Measurements from ENCODE around the gene HLA-DRB1.
"Not testable (repeated sequence)": the region's sequence is repeated elsewhere in the genome, so short reads cannot be mapped to it uniquely, and the experiment has no call there.

The HLA-DRB1 gene

DNA sequence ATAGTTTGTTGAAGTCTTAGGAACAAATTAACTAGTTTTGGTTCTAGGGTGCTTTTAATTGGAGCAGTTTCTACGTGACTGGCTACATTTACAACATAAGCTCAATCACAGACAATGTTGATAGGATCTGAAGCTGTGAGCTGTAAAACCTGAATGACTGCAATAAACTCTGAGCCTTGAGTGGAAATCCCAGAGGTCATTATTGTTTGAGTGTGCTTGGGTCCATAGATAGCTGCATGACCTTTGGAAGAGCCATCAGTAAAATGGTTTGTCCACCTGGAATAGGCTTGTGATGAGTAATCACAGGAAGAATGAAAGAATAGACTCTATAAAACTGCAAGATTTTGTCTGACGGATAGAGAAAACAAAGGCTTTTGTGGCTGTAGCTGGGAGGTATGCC lies 26.7 kb downstream of the HLA-DRB1 start:
- no peak for DNase-seq (ENCODE audit: low read depth)

DNA sequence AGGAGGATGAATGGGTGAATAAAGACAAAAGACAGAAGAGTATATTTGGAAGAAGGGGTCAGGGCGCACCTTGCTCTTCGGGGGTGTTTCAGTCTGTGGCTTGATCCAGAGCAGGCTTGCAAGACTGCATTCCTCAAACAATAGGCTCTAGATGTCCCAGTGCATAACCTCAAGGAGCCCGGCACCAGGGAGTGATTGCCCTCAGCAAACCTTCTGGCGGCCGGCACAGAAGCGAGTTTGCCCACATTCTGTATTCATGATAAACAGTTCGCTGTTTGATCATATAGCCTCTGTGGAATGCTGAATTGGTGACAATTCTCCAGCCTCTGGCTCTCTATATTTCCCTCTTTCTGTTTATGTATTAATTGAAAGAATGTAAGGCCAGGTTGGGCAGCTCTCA lies 29.9 kb downstream of the HLA-DRB1 start:
- DNase-seq (ENCODE audit: low read depth), result no peak

DNA sequence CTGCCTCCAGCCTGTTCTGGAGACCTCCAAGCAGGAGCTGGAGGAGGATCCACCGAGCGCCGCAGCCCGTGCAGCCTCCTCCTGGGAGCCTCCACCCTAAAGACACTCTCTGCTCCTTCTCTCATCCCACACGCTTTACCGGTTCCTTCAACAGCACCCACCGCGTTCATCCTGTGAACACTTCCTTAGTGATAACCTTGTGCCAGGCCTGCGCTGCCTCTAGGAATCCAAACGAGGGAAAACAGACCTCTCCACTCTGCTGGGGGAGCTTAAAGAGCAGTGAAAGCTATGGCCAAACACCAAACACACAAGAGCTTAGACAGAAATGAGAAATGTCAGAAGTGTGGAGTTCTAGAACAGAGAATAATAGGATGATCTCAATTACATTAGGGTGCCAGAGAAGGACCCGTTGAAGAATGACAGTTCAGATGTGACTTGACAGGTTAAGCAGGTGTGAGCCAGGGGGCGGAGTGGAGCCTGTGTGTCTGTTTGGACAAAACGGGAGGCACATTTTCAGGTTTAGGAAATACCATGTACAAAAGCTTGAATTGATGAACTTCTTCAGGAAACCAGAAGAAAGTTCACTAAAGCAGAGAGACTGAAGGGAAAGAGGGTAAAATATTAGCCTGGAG lies 31.1 kb downstream of the HLA-DRB1 start:
- DNase-seq (ENCODE audit: low read depth), result no peak

DNA sequence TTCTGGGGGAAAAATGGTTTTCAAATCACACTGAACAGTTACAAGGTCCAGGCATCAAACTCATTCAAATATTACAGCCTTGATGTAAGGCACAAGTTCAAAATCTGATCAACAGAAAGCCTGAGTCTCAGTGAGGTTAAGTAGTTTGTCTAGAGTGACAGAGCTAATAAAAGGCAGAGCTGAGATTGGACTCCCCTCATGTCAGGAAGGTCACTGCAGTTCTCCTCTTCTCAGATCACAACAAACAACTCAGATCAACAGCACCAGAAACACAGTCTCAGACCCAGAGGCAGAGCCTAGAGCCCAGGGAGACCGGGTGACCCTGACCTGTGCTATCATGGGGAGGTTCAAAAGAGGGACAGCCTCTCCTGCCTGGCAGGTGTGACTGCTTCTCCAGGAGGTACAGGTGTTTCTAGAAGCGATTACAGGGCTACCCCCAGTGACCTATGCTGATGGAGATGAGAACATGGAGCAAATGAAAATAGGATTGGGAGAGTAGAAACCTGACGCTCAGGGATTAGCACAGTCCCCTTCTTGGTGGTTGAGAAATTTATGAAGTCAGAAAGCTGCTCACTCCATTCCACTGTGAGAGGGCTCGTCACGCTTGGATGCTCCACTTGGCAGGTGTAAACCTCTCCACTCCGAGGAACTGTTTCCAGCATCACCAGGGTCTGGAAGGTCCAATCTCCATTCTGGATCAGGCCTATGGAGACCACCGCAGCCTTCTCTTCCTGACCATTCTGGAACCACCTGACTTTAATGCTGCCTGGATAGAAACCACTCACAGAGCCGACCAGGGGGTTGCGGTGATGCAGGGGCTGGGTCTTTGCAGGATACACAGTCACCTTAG lies 35.3 kb downstream of the HLA-DRB1 start:
- DNase-seq (ENCODE audit: low read depth), result no peak

DNA sequence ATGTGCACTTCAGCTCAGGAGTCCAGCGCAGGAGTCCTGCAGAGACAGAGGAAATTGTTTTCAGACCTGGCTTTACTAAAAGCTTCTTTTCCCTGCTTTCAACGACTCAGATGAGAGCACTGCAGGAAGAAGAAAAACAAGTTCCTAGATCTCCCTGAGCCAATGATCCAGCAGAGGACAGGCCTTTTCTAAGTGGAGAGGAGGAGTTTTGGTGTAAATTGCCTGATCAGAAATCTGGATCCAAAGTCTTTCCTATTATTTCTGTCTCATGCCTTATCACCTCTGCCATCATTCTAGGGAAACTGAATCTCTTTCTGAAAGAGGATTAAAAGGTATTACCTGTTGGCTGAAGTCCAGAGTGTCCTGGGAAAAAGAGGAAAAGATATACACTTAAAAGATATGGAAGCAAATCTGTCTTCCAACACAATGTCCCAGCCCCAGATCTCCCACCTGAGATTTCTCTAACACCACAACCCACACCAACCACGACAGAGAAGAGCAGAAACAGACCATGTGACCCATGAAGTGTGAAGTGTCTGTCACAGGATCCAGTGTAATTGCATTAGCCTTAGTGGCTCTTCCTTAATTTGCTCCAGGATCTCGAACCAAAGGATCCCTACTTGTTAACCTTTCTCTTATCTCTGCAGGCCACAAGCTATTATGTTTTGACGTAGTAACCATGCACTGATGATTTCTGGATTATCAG lies 36.5 kb downstream of the HLA-DRB1 start:
- DNase-seq (ENCODE audit: low read depth), result no peak

DNA sequence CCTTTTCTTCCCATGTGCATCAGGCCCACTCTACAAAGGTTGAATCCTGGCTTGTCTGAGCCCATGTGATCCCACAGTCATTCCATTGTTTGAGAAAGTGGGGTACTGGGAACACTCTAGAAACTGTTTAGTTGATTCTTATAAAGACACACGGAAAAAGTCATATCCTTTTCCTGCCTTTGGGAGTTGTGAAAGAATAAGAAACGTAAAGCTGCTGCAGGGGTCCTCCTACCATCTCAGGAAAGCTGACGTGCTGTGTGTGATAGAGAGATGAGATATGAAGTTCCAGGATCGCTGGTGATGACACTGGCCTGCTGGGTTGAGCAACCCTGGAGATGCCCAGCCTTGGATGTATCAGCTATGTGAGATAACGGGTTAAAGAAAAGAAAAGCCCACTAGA lies 38.2 kb downstream of the HLA-DRB1 start:
- DNase-seq (ENCODE audit: low read depth), result no peak

DNA sequence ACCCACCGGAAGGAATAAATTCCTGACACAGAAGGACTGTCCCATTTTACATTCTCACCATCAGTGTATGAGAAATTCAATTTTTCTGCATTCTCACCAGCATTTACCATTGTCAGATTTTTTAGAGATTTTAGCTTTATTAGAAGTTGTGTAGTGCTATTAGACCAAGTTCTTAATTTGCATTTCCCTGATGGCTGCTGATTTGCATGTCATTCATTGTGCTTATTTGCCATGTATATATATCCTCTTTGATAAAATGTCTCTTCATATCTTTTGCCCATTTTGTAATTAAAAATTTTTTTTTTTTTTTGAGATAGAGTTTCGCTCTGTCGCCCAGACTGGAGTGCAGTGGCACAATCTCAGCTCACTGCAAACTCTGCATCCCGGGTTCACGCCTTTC lies 49.8 kb downstream of the HLA-DRB1 start:
- no peak for DNase-seq (ENCODE audit: low read depth)

DNA sequence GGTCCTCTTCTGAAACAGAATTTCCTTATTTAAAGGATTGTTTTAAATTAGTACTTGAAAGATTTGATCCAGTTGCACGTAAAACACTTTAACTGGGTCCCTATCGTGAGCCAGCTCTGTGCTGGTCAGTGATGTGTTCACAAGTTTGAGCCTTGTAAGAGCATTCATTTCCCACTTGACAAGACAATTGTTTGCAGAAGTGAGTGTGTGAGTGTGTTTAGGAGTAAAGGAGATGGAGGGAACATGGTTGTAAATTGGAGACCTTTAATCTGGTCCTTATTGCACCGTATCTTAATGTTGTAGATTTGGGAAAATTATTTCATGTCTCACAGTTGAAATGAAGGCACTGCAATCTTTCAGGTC lies 59.2 kb downstream of the HLA-DRB1 start:
- not testable (repeated sequence) for DNase-seq (ENCODE audit: low read depth)

DNA sequence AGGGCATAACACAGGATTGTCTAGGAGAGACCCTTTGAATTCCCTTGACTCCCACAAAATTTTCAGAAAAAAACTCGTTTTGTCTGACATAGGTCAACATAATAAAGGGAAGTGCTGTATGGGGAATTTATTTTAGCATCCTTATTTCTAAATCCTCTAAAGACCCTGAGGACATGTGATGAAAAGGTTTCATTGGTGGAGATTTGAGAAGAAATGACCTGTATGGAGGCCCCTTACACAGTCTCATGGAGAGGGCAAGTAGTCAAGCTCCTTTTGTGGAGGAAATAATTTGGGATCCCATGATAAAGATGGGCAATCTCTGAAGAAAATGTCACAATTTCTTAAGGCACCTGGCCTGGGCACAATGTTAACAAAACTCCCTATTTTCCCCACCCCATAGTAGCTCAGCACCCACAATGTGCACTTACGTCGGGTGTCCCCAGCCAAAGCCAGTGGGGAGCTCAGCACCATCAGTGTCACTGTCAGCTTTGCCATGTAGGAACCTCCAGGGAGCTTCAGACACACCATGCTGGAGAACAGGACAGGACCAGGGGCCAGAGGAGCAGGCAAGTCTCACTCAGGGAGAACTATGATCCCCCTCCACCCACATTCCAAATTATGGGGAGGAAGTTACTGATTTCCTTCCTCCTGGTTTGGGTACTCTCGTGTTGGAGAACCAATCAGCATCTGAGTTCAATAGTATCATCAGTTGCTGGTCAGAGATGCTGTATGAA lies 59.8 kb downstream of the HLA-DRB1 start, which contains the start of gene HLA-DRB5:
Gene HLA-DRB5, minus strand, starts transcription at position 591 of the 734 bp plus-strand sequence. Its CDS starts 63 bp downstream, at position 528.
- no peak for DNase-seq (ENCODE audit: low read depth)
